ENCODE measurements around the gene ANXA2. TPM values are rescaled to one million over a fixed set of nuclear protein-coding genes. Genes with fewer than 3 reads are reported as not detected.
A peak's percentile ranks its signal among the peaks of the same experiment; 100 is the strongest.
"Not testable (repeated sequence)": the region's sequence is repeated elsewhere in the genome, so short reads cannot be mapped to it uniquely, and the experiment has no call there.

ANXA2 gene
- total RNA-seq, 1 experiment from 2014 or later = 1,038 TPM

GRCh38 chr15:60362321-60363086, 35.3 kb downstream of the ANXA2 start:
- Histone ChIP-seq H3K9me3 (ENCODE audit: low read depth, low read length, poor library complexity, severe bottlenecking) (no peaks in the 10 kb centered on the region), H3K4me3 (ENCODE audit: low read depth, low read length, poor library complexity, severe bottlenecking) (no peak overlapping the region), H3K27ac (ENCODE audit: low read depth, low read length, poor library complexity, severe bottlenecking) (peak overlapping the region; percentile 31), H3K4me1 (ENCODE audit: insufficient read depth, low read length, poor library complexity, severe bottlenecking) (peaks cover 18% of the 10 kb centered on the region), H3K27me3 (replicated peaks; ENCODE audit: insufficient read depth, low read depth, low read length, poor library complexity) (no peaks in the 10 kb centered on the region), H3K36me3 (ENCODE audit: insufficient read depth, low read length, poor library complexity, severe bottlenecking) (peaks cover 72% of the 10 kb centered on the region)
- no peak for DNase-seq (ENCODE audit: low spot score)
- no peak for TF ChIP-seq CTCF (conservative IDR thresholded peaks at IDR 0.05; ENCODE audit: low read depth, low read length)
- TF ChIP-seq EZH2 (IDR thresholded peaks at IDR 0.05; ENCODE audit: borderline replicate concordance, low read depth, low read length, poor library complexity, severe bottlenecking) = no peak
- BruUV-seq (replicated peaks) = no TSS peak
- CTCF ChIA-PET = interaction anchor here (0.5 kb wide), 1 partner anchor 158 kb away, joined by 6 read pairs; no protein-coding TSS in a partner anchor
- POLR2A ChIA-PET (ENCODE audit: low non-redundant PET) = interaction anchor here (0.6 kb wide), 1 partner anchor 144 kb away, joined by 7 read pairs; no protein-coding TSS in a partner anchor
- intact Hi-C loops (cut with micrococcal nuclease; ENCODE audit: unreplicated experiment) = no loop called here

DNA sequence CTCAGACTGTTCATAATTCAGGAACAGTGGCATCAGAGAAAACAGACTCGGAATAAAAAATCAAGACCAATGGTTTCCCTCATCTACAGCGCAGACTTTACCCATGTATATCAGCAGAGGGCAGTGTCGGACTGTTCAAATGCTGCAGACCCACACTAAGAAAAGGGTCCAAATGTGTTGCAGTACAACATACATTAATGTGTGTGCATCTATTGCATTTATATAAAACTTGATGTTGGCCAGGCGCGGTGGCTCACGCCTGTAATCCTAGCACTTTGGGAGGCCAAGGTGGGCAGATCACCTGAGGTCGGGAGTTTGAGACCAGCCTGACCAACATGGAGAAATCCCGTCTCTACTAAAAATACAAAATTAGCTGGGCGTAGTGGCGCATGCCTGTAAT, 38.0 kb downstream of the ANXA2 start:
- CTCF ChIA-PET = interaction anchor here (0.7 to 1.6 kb wide), 2 partner anchors 38 to 161 kb away, joined by 3 to 6 read pairs; partner anchors contain the start of gene ANXA2
- H3K4me3 ChIP-seq (ENCODE audit: low read depth, low read length, poor library complexity, severe bottlenecking); H3K27ac ChIP-seq (ENCODE audit: low read depth, low read length, poor library complexity, severe bottlenecking); POLR2A ChIA-PET (ENCODE audit: low non-redundant PET); H3K9me3 ChIP-seq (ENCODE audit: low read depth, low read length, poor library complexity, severe bottlenecking); H3K27me3 ChIP-seq (replicated peaks; ENCODE audit: insufficient read depth, low read depth, low read length, poor library complexity); BruUV-seq (replicated peaks): not testable (repeated sequence)
- TF ChIP-seq CTCF (conservative IDR thresholded peaks at IDR 0.05; ENCODE audit: low read depth, low read length) = peak; percentile 78
- Histone ChIP-seq H3K4me1 (ENCODE audit: insufficient read depth, low read length, poor library complexity, severe bottlenecking) (peaks cover 18% of the 10 kb centered on the region), H3K36me3 (ENCODE audit: insufficient read depth, low read length, poor library complexity, severe bottlenecking) (peaks cover 94% of the 10 kb centered on the region)
- DNase-seq (ENCODE audit: low spot score) = peak; percentile 77
- intact Hi-C loops (cut with micrococcal nuclease; ENCODE audit: unreplicated experiment) = loop anchor here (2.0 kb wide), 3 partner anchors 85 to 161 kb away; no protein-coding TSS in a partner anchor

DNA sequence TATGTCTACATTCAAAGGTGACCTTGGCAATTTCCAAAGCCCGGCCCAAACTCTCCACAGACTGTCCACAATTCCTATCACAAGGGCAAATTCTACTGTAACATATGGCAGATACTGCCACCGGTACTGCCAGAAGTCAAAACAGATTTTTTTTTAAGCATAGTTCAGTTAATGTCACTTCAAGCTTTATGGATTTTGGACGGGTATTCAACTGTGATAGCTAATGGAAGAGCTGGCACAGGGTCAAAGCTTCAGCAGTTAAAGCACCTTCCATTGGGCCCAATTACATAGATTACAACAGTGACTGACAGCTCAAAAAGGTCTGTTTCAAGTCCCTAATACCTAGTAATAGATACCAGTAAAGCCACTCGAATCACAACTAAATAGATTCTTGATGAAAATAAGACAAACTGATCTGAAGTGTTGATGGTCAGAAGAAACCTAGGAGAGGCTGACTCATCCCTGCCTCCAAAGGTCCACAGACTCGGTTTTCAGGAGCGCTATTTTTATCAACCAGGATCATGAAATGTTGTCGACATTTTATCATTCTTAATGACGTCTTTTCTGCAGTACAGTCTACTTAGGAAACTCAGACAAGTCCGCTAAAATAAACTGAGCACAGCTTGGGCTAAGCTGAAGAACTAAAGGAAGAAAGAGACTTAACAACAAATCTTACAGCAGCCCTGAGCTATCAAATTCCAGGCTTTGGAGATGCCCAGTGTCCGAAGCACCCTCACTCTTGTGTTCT, 38.7 kb downstream of the ANXA2 start:
- no peak for DNase-seq (ENCODE audit: low spot score)

More for the DNA sequence above, 38.7 kb downstream of the ANXA2 start:
- Histone ChIP-seq H3K4me3 (ENCODE audit: low read depth, low read length, poor library complexity, severe bottlenecking) (no peak overlapping the region), H3K27ac (ENCODE audit: low read depth, low read length, poor library complexity, severe bottlenecking) (no peak overlapping the region), H3K27me3 (replicated peaks; ENCODE audit: insufficient read depth, low read depth, low read length, poor library complexity) (no peaks in the 10 kb centered on the region), H3K36me3 (ENCODE audit: insufficient read depth, low read length, poor library complexity, severe bottlenecking) (peaks cover 94% of the 10 kb centered on the region), H3K4me1 (ENCODE audit: insufficient read depth, low read length, poor library complexity, severe bottlenecking) (peaks cover 16% of the 10 kb centered on the region), H3K9me3 (ENCODE audit: low read depth, low read length, poor library complexity, severe bottlenecking) (no peaks in the 10 kb centered on the region)
- ChIA-PET POLR2A (ENCODE audit: low non-redundant PET) (no interaction called here), CTCF (interaction anchor here (0.6 to 1.6 kb wide), 3 partner anchors 38 to 162 kb away, joined by 3 to 6 read pairs (median 4); partner anchors contain the start of gene ANXA2)
- no TSS peak for BruUV-seq (replicated peaks)
- no peak for TF ChIP-seq EZH2 (IDR thresholded peaks at IDR 0.05; ENCODE audit: borderline replicate concordance, low read depth, low read length, poor library complexity, severe bottlenecking)
- no peak for TF ChIP-seq CTCF (conservative IDR thresholded peaks at IDR 0.05; ENCODE audit: low read depth, low read length)
- intact Hi-C loops (cut with micrococcal nuclease; ENCODE audit: unreplicated experiment) = loop anchor here (2.0 kb wide), 3 partner anchors 86 to 162 kb away; no protein-coding TSS in a partner anchor

All from A673 (cell line).